Mononuclear cell (primary cell): Measurements from ENCODE around the gene ITIH3. TPM values are rescaled to one million over a fixed set of nuclear protein-coding genes. Genes with fewer than 3 reads are reported as not detected.

Source experiments
- H3K27me3 ChIP-seq: 2 replicates; pipeline ENCODE4 v1.6.0; 2011; ENCODE audit warnings: low read length, control low read depth; ENCODE audit not compliant: insufficient read depth
- H3K4me1 ChIP-seq: 2 replicates; pipeline ENCODE4 v1.5.1; 2011; ENCODE audit warnings: mild to moderate bottlenecking, low read length, control low read depth; ENCODE audit not compliant: insufficient read depth
- H3K4me3 ChIP-seq: 2 replicates; pipeline ENCODE4 v1.5.1; 2011; ENCODE audit warnings: mild to moderate bottlenecking, low read length, moderate library complexity
- H3K9me3 ChIP-seq: 2 replicates; pipeline ENCODE4 v1.5.1; 2011; ENCODE audit warnings: low read depth, mild to moderate bottlenecking, control low read depth, low read length
- total RNA-seq: library from RNA; depleted of rRNA; stranded (reverse); fragments of >200 nt; gene quantifications from one replicate; pipeline ENCODE4 v1.2.3, GENCODE V29; 2012

Gene ITIH3
- total RNA-seq, 1 donor: not detected

DNA sequence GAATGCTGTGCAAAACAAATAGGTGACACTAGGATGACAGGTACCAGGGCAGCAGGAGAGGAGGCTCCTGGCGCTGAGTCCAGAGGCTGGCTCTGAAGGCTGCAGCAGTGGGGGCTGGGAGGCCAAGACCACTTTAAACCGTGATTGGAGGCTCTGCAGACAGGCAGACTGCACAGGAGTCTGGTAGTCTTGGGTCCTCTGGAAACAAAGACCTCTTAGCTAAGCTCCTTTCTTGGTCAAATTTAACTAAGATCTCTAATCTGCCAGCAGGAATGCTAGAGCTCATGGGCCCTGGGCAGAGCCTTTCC is 44.6 kb downstream of the ITIH3 start:
- H3K9me3 ChIP-seq: no peaks in the 10 kb centered on the region
- H3K4me1 ChIP-seq: peaks cover 41% of the 10 kb centered on the region
- H3K4me3 ChIP-seq: no peak overlapping the region
- H3K27me3 ChIP-seq: no peaks in the 10 kb centered on the region

DNA sequence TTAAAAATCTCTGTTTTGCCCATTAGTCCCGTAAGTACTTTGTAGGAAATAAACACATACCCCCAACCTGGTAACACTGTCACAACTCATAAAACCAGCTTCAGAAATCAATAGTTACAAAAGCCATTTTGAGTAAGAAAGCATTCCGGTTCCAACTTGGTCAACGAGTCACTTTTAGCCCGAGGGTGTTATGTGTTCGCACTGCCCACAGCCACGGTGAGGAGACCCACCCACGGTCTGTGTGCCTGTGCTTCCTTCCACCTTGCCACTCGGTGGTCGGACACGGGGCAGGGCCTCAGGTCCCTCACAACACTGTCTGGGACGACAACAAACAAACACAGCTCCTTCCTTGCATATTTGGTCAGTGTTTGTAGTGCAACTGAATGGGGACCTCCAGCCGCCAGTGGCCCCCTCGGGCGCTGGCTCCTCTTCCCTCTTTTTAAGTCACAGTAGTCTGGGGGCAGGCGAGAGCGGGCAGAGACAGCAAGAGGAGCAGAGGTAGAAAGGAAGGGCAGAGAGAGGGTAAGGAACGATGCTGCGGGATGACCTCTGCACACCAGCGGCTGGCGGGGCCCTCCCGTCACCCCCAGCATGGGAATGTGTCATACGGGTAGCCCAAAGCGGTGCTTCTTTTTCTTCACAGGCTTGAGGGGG is 45.4 kb downstream of the ITIH3 start:
- Histone ChIP-seq H3K27me3 (no peaks in the 10 kb centered on the region), H3K4me3 (no peak overlapping the region), H3K4me1 (peaks cover 47% of the 10 kb centered on the region), H3K9me3 (no peaks in the 10 kb centered on the region)

DNA sequence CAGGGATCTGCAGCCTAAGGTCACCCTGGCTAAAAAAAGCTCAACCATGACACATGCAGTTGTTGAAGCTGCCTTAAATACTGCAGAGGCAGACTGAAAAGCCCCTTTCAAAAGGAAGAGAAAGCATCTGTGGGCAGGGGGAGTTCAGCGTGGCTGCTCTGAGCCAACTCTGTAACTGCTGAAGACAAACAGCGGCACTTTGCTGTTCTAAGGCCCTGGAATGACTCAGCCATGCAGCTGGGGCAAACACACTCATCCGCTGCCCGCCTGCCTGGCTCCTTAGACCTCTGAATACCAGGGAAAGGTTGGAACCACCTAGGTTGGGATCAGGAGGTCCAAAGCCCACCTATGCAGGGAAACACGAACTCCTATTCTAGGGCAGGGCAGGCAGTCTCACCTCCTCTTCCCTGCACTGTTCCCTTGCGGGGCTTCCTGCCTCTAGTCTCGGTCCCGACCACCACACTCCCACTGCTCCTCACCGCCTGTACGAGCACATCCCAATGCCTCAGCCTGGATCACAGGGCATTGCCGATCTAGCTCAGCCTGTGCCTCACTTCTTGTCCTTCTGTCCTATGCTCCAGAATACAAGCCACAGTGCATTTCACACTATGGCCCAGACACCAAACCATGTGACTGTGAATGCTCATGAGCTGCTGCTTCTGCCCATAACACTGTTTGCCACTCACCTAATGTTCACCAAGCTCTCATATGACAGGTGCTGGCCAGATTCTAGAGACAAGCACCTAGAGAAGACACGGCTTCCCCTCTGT is 46.8 kb downstream of the ITIH3 start:
- H3K9me3 ChIP-seq: no peaks in the 10 kb centered on the region
- peaks cover 53% of the 10 kb centered on the region for H3K4me1 ChIP-seq
- no peak overlapping the region for H3K4me3 ChIP-seq
- no peaks in the 10 kb centered on the region for H3K27me3 ChIP-seq

DNA sequence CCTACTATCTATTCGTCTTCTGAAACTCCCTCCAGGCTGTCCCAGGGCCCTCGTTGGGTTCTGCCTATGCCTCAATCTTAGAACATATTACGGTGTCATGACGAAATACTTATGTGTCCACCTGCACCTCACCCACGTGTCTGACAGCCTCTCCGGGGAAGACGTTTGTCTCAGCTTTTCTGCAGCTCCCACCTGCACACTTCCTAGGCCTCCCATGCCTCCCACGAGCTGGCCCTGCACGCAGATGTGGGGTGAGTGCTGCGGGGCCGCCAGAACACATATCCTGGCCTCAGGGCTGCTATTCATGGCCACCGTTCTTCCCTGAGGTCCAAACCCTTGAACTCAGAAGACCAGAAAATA is 47.4 kb downstream of the ITIH3 start:
- Histone ChIP-seq H3K4me1 (peaks cover 53% of the 10 kb centered on the region), H3K9me3 (no peaks in the 10 kb centered on the region), H3K4me3 (no peak overlapping the region), H3K27me3 (no peaks in the 10 kb centered on the region)

DNA sequence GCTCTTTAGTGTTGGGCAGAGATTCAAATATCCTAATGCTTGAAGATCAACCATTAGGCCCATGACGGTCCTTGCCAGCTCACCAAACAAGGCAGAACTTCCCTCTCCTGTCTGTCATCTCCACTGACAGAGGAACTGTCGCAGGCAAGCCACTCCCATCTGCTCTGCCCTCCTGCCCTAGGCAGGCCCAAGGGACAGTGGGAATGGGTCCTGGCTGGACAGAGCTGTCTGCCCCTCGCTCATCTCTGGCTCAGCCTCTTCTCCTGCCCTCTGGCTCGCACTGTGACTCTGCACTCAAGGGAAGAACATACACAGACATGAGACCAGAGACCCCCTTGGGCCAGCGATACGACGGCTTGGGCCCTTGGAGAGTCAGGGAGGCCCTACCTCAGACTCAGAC is 47.8 kb downstream of the ITIH3 start:
- no peaks in the 10 kb centered on the region for H3K9me3 ChIP-seq
- H3K4me1 ChIP-seq: peaks cover 53% of the 10 kb centered on the region
- H3K27me3 ChIP-seq: no peaks in the 10 kb centered on the region
- H3K4me3 ChIP-seq: no peak overlapping the region

DNA sequence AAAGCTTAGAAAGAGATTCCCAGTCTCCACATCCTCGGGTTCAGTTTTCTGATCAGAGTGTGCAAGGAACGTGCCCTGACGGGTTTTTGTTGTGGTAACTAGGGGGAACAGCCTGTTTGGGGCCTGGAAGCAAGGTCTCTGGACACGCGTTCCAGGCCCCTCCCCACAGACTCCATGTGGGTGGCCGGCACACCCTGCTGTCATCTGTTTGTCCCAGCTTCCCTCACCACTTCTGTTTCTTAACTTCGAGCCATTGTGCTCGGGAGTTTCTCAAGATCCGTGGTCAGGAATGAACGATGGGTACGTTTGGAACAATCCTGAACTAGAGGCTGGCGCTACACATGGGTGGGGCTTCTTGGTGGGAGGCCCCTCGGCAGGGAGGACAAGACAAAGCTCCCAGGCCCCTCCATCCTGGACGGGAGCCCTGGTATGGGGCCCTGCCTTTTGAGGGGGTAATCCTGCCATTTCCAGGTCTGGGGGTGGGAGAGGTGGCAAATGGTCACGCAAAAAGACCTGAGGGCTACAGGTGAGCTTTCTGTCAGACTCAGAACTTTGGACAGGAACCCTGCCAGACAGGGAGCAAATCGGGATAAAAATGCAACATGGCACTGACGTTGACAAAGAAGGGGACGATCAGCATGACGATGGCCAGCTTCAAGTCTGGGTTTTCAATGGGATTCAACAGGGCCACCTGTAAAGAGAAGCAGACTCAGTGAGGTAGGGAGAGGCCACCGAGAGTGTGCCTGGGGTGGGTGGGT is 48.7 kb downstream of the ITIH3 start:
- Histone ChIP-seq H3K27me3 (no peaks in the 10 kb centered on the region), H3K4me3 (no peak overlapping the region), H3K9me3 (no peaks in the 10 kb centered on the region), H3K4me1 (peaks cover 45% of the 10 kb centered on the region)

DNA sequence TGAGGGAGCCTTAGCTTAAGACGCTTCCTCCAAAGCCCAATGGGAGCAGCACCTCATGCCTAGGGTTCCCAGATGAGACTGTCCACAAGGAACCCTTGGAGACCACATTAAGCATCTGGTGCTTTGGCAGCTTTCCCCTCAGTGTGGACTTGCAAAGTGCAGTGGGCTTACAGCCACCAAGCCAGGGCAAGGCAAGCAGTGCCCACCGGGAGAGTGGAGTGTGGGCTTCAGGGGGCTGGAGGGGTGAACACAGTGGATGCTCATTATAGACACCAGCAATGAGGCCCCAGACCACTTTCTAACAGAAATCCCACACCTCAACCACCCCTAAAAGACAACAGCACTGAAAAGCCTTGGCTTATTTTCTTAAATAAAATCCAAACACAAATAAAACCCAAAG is 49.3 kb downstream of the ITIH3 start:
- no peaks in the 10 kb centered on the region for H3K9me3 ChIP-seq
- H3K4me1 ChIP-seq: peaks cover 39% of the 10 kb centered on the region
- no peak overlapping the region for H3K4me3 ChIP-seq
- H3K27me3 ChIP-seq: no peaks in the 10 kb centered on the region

DNA sequence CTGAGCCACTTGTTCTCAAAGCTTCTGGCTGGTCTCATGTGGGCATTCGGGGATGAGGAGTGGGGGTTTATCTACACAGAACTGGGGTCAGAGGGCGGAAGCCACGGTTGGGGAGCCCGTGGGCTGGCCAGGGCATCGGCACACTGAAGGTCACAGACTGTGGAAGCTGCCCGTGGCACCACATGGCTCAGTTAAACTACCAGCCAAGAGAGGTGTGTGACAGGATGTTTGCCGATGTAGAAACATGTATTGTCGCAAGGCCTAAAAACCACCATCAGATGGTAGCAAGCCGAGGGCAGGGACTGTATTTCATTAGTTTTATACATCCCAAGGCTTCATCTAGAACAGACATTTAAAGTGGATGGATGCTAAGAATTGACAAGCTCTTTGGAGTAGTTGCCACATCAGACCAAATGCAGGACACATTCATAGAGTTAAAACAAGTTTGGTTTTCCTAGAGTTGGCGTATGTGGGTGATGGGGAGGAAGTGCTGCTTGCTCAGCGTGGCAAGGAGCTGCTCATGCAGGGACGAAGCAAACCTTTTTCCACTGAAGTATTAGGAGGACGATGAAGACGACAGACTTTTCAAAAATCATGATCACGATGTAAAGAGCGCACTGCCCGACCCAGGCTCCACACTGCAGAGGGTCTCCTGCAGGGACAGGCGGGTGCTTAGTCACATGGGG is 49.8 kb downstream of the ITIH3 start:
- Histone ChIP-seq H3K27me3 (no peaks in the 10 kb centered on the region), H3K4me1 (peaks cover 34% of the 10 kb centered on the region), H3K4me3 (no peak overlapping the region), H3K9me3 (no peaks in the 10 kb centered on the region)

DNA sequence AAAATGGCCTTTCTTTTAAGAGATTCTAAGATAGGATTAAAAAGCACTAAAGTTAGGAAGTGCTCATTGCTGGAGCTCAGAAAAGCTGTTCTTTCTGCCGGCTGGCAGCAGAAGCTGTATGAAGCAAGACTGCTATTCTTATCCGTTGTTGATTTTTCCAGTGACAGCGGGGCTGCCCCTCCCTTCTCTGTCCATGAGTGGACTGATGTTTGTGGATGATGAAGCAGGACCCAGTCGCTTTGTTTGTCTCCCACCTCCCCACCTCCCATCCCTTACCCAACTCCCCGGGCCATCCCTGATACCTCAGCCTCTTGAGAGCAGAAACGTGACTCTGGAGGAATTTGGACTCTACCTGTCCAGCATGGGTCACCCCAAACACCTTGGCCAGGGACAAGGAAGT is 50.6 kb downstream of the ITIH3 start:
- H3K4me3 ChIP-seq: no peak overlapping the region
- peaks cover 33% of the 10 kb centered on the region for H3K4me1 ChIP-seq
- no peaks in the 10 kb centered on the region for H3K9me3 ChIP-seq
- H3K27me3 ChIP-seq: no peaks in the 10 kb centered on the region

DNA sequence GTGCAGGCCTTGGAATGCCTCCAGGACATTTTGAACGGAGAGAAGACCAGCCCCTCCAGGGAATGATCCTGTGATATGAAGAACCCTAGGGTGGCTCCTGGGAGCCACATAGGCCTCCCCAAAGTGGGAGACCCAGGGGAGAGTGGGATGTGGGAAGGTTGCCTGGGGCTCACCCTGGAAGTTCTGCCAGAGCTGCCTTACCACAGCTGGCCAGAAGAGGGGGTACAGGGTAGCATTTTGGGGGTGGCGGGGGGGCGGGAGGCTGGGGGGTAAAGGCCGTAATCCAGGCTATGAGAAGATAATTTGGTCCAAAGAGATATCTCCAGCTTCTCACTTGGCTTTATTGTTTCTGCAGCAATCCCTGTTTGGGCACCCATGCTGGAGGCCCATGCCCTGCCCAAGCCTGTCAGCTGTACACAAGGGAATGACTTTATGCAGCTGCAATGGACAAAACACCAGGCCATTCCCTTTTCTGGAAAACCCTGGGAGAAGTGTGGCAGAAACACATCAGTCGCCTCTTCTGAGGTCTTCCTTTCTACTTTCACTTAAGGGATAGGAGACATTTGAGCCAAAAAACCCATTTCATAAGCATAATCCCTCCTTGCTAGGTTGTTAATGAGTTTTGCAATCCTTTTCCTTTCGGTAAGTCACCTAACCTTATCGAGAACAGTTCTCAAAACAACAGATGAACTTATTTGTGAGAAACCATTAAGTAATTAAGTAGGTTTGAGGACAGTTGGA is 51.3 kb downstream of the ITIH3 start:
- Histone ChIP-seq H3K9me3 (no peaks in the 10 kb centered on the region), H3K27me3 (no peaks in the 10 kb centered on the region), H3K4me1 (peaks cover 33% of the 10 kb centered on the region), H3K4me3 (no peak overlapping the region)

DNA sequence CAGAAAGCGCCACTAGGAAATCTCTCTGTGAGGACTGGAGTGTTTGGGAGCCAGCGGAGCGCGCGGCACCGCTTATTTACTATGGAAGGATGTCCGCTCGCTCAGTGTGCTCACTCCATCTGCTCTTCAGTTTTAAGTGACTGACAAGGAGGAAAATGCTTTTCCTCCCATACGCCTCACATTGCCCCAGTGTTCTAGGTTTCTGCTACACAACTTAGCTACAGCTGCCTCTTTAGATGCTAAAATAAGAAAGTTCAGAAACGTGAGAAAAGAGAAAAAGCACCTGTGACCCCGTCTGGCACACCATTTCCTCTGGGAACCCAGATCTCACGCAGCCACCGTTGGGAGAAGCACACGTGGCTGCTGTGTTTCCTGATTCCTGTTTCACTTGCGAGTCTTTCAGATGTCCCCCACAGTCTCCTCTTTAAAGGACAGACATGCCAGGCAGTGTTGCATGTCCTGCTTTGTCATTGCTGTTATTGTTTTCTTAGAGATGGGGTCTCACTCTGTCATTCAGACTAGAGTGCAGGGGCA is 51.9 kb downstream of the ITIH3 start:
- no peaks in the 10 kb centered on the region for H3K27me3 ChIP-seq

DNA sequence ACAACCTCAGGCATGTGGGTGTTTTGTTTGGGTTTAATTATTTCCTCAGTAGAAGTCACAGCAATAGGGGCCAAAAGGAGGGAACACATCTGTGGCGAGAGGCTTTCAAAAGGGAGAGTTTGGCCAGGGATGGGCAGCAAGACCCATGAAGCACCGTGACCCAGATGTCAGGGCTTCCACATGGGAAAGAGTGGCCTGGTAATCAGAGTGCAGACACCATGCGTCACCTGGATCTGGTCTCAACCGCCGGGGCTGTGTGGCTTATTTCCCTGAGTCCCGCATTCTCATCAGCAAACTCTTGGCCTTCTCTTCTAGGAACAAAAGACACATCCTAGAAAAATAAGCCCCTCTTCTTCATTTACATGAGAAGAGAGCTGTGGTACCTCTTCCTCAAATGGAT is 52.6 kb downstream of the ITIH3 start:
- Histone ChIP-seq H3K4me3 (no peak overlapping the region), H3K4me1 (peaks cover 31% of the 10 kb centered on the region), H3K9me3 (no peaks in the 10 kb centered on the region), H3K27me3 (no peaks in the 10 kb centered on the region)

More for the DNA sequence above, 51.9 kb downstream of the ITIH3 start:
- no peaks in the 10 kb centered on the region for H3K9me3 ChIP-seq
- H3K4me1 ChIP-seq: peaks cover 33% of the 10 kb centered on the region
- no peak overlapping the region for H3K4me3 ChIP-seq

DNA sequence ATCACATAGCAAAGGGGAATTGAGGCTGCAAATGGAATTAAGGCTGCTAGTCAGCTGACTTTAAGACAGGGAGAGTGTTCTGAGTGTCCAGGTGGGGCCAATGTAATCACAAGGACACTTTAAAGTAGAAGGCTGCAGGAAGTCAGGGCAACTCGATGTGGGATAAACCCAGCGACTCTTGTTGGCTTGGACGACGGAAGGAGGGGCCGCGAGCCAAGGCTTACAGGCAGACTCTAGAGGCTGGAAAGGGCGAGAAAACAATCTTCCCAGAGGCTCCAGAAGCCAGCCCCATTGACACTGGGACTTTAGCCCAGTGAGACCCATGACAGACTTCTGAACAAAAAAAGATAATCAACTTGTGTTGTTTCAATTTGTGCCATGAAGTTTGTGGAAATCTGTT is 53.1 kb downstream of the ITIH3 start:
- Histone ChIP-seq H3K9me3 (no peaks in the 10 kb centered on the region), H3K4me1 (peaks cover 27% of the 10 kb centered on the region), H3K4me3 (no peak overlapping the region)

DNA sequence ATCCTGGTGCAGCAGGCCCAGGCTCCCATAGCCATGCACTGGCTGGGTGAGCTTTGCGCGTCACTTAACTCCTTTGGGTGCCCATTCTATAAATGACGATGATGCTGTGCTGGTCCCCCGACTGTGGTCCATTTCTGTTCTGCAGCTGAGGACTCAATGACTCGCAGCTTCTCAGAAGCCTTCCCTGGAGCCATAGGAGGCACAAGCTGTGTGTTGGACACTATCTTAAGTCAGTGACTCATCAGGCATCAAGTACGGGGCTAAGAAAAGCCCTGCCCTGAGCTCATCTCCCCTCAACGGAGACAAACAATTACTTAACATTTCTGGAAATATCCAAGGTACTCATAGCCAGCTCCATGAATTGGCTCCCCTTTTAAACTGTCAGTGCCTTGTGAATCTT is 54.0 kb downstream of the ITIH3 start:
- Histone ChIP-seq H3K4me3 (no peak overlapping the region), H3K27me3 (no peaks in the 10 kb centered on the region), H3K9me3 (no peaks in the 10 kb centered on the region), H3K4me1 (peaks cover 18% of the 10 kb centered on the region)

More for the DNA sequence above, 53.1 kb downstream of the ITIH3 start:
- H3K27me3 ChIP-seq: no peaks in the 10 kb centered on the region
